ENCODE results near the gene LPCAT3.

GRCh38 chr12:7016958-7017571 lies 1.2 kb downstream of the LPCAT3 start:
- TF ChIP-seq CTCF (conservative IDR thresholded peaks at IDR 0.05) = no peak
- TF ChIP-seq EZH2 (IDR thresholded peaks at IDR 0.05; ENCODE audit: low read depth) = no peak
